ENCODE measurements around the gene PITHD1.
"Not testable (repeated sequence)": the region's sequence is repeated elsewhere in the genome, so short reads cannot be mapped to it uniquely, and the experiment has no call there.

PITHD1 gene

GRCh38 chr1:23827717-23828116 is 49.5 kb downstream of the PITHD1 start:
- no peak for DNase-seq

DNA sequence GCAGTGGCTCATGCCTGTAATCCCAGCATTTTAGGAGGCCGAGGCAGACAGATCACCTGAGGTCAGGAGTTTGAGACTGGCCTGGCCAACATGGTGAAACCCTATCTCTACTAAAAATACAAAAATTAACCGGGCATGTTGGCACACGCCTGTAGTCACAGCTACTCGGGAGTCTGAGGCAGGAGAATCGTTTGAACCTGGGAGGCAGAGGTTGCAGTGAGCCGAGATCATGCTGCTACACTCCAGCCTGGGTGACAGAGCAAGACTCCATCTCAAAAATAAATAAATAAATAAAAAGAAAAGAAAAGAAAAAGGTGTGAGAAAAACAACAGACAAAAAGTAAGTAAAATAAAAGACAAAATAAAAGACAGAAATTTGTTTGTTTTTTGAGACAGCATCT is 55.9 kb downstream of the PITHD1 start:
- DNase-seq: not testable (repeated sequence)

DNA sequence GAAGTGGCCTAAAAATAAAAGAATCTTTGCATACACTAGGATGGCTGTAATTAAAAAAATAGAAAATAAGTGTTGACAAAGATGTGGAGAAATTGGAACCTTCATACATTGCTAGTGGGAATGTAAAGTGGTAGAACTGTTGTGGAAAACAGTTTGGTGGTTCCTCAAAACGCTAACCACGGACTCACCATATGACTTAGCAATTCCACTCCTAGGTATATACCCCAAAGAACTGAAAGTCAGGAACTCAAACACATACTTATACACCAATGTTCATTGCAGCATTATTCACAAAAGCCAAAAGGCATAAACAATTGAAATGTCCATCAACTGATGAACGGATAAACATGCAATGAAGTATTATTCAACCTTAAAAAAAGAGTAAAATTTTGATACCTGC is 57.8 kb downstream of the PITHD1 start:
- DNase-seq: no peak
